Measurements from ENCODE around the gene TSPO. TPM values are rescaled to one million over a fixed set of nuclear protein-coding genes. Genes with fewer than 3 reads are reported as not detected.

Gene TSPO
- total and polyA plus RNA-seq, 9 of the 15 experiments (the other 6 are each of a cell fraction or from before 2014, with no cell fraction given), result 4.9 to 126 (median 25.3) TPM

DNA sequence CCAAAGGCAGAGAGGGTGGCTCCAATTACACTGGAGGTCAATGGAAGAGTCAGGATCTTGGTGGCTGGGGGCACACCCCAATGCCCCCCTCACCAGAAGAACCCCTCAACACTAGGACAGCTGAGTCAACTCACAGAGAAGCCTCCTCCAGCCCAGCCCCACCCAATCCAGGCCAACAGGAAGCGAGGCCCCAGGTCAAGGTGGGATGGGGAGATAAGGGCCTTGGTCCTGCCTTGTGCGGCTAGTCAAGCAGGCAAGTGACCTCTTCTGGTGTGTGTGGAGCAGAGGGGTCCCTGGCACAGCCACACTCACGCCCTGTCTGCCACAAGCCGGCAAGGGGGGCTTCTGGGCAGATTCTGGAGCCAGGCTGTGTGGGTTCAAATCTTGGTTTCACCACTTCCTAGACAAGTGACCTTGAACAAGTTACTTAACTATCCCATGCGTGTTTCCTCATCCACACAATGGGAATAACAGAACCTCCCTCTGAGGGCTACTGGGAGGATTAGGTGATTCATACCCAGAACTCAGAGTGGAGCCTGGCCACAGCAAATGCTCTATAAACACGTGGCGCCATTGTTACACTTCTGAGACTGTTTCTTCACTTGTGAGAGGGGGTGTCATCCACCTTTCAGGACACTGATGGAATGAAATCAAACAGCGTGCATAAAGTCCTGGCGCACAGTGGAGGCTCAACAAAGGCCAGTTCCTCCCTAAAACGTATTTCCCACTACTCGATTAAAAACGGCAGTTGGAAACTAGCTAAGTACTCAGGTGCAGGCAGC is 32.3 kb downstream of the TSPO start (continued):
- TF ChIP-seq ASH1L (IDR thresholded peaks at IDR 0.05; ENCODE audit: borderline replicate concordance, low read depth, partially characterized antibody) (no peak), RUNX1 (IDR thresholded peaks at IDR 0.05; ENCODE audit: low read depth) (no peak), SIRT6 (IDR thresholded peaks at IDR 0.05; ENCODE audit: low read depth, low read length) (no peak), ZNF124 (CRISPR knock-in tag; IDR thresholded peaks at IDR 0.05) (no peak), ZNF263 (CRISPR knock-in tag; IDR thresholded peaks at IDR 0.05; ENCODE audit: borderline replicate concordance) (no peak), ZNF785 (CRISPR knock-in tag; IDR thresholded peaks at IDR 0.05) (no peak), DACH1 (IDR thresholded peaks at IDR 0.05; ENCODE audit: partially characterized antibody) (no peak), ZBED1 (IDR thresholded peaks at IDR 0.05) (no peak; the same call in 1 of the 2 replicates), KAT8 (IDR thresholded peaks at IDR 0.05; ENCODE audit: low read depth) (no peak), ZNF232 (CRISPR knock-in tag; IDR thresholded peaks at IDR 0.05) (no peak), RCOR1 (IDR thresholded peaks at IDR 0.05; ENCODE audit: borderline replicate concordance in 1 of 2, low read depth in 2 of 2, low read length in 2 of 2) (peak in 1 of 2 experiments; percentile 55; a peak in 1 of 4 replicates), HEY1 (CRISPR knock-in tag; IDR thresholded peaks at IDR 0.05; ENCODE audit: borderline replicate concordance) (no peak), SMAD2 (IDR thresholded peaks at IDR 0.05; ENCODE audit: low read depth, low read length) (no peak), GABPB1 (CRISPR knock-in tag; IDR thresholded peaks at IDR 0.05) (0 out of 2 replicates have a peak, but pooled peaks have one; percentile 36), IRF2 (CRISPR knock-in tag; IDR thresholded peaks at IDR 0.05) (no peak), GABPA (tag; conservative IDR thresholded peaks at IDR 0.05; ENCODE audit: low read depth) (0 out of 2 replicates have a peak, but pooled peaks have one; percentile 14), ATF7 (IDR thresholded peaks at IDR 0.05) (peak; percentile 53)
- TF ChIP-seq, protein P1, sequence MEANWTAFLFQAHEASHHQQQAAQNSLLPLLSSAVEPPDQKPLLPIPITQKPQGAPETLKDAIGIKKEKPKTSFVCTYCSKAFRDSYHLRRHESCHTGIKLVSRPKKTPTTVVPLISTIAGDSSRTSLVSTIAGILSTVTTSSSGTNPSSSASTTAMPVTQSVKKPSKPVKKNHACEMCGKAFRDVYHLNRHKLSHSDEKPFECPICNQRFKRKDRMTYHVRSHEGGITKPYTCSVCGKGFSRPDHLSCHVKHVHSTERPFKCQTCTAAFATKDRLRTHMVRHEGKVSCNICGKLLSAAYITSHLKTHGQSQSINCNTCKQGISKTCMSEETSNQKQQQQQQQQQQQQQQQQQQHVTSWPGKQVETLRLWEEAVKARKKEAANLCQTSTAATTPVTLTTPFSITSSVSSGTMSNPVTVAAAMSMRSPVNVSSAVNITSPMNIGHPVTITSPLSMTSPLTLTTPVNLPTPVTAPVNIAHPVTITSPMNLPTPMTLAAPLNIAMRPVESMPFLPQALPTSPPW (CRISPR knock-in tag; IDR thresholded peaks at IDR 0.05), result peak; percentile 87
- TF ChIP-seq, protein P2, sequence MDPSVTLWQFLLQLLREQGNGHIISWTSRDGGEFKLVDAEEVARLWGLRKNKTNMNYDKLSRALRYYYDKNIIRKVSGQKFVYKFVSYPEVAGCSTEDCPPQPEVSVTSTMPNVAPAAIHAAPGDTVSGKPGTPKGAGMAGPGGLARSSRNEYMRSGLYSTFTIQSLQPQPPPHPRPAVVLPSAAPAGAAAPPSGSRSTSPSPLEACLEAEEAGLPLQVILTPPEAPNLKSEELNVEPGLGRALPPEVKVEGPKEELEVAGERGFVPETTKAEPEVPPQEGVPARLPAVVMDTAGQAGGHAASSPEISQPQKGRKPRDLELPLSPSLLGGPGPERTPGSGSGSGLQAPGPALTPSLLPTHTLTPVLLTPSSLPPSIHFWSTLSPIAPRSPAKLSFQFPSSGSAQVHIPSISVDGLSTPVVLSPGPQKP (CRISPR knock-in tag; IDR thresholded peaks at IDR 0.05), result no peak
- TF ChIP-seq, protein P3, sequence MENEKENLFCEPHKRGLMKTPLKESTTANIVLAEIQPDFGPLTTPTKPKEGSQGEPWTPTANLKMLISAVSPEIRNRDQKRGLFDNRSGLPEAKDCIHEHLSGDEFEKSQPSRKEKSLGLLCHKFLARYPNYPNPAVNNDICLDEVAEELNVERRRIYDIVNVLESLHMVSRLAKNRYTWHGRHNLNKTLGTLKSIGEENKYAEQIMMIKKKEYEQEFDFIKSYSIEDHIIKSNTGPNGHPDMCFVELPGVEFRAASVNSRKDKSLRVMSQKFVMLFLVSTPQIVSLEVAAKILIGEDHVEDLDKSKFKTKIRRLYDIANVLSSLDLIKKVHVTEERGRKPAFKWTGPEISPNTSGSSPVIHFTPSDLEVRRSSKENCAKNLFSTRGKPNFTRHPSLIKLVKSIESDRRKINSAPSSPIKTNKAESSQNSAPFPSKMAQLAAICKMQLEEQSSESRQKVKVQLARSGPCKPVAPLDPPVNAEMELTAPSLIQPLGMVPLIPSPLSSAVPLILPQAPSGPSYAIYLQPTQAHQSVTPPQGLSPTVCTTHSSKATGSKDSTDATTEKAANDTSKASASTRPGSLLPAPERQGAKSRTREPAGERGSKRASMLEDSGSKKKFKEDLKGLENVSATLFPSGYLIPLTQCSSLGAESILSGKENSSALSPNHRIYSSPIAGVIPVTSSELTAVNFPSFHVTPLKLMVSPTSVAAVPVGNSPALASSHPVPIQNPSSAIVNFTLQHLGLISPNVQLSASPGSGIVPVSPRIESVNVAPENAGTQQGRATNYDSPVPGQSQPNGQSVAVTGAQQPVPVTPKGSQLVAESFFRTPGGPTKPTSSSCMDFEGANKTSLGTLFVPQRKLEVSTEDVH (IDR thresholded peaks at IDR 0.05; ENCODE audit: low read depth, partially characterized antibody), result no peak
- TF ChIP-seq, protein P4, sequence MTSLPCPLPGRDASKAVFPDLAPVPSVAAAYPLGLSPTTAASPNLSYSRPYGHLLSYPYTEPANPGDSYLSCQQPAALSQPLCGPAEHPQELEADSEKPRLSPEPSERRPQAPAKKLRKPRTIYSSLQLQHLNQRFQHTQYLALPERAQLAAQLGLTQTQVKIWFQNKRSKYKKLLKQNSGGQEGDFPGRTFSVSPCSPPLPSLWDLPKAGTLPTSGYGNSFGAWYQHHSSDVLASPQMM (CRISPR knock-in tag; IDR thresholded peaks at IDR 0.05), result no peak
